SU-DHL-6 (cell line): ENCODE measurements around the gene CDC42BPA.

Experiments used
- CTCF ChIP-seq: fragments of 200-600 bp; sonication (generic); IDR thresholded peaks from one replicate; pipeline ENCODE4 v1.5.1; 2017; ENCODE audit warnings: antibody characterized with exemption, mild to moderate bottlenecking, low read length, moderate library complexity; ENCODE audit not compliant: insufficient read depth, poor library complexity, severe bottlenecking
- EZH2phosphoT487 ChIP-seq: fragments of 200-600 bp; sonication (generic), shearing (Covaris generic); conservative IDR thresholded peaks from 2 replicates; pipeline ENCODE4 v1.6.1; 2018; ENCODE audit warnings: mild to moderate bottlenecking, antibody characterized with exemption, low read length, moderate library complexity, mixed read lengths

GRCh38 chr1:226964611-226965486 is 353.4 kb downstream of the CDC42BPA start:
- TF ChIP-seq CTCF (no peak), EZH2phosphoT487 (no peak)
